Lung (tissue), 12 donors: ENCODE data around the gene RSPRY1. TPM values are rescaled to one million over a fixed set of nuclear protein-coding genes. Genes with fewer than 3 reads are reported as not detected.

Experiments used
- ATAC-seq: fragments of 200-7000 bp; cut with Tn5 transposase; one replicate; pipeline ENCODE4 v1.9.1; 2020; ENCODE audit warnings: moderate number of reproducible peaks; ENCODE audit not compliant: insufficient read depth, low FRiP score
- DNase-seq, 3 donors: peaks; one replicate each; pipeline ENCODE4 v3.0.0-alpha.2; 2013 to 2017
- H3K27ac ChIP-seq, 2 donors: one replicate each; pipeline ENCODE4 v1.5.1; 2013; ENCODE audit warnings: mild to moderate bottlenecking in 2 of 2, moderate library complexity in 2 of 2, control low read depth in 1 of 2, inconsistent platforms in 1 of 2, low read depth in 1 of 2, low read length in 1 of 2
- H3K27me3 ChIP-seq, 3 donors: one replicate each; pipeline ENCODE4 v1.5.1; 2013; ENCODE audit warnings: low read length in 2 of 3; ENCODE audit not compliant: control insufficient read depth in 3 of 3, insufficient read depth in 3 of 3
- H3K36me3 ChIP-seq, 4 donors: one replicate each; pipeline ENCODE4 v1.5.1; 2013; ENCODE audit warnings: low read length in 4 of 4, mild to moderate bottlenecking in 1 of 4, moderate library complexity in 1 of 4; ENCODE audit not compliant: control insufficient read depth in 4 of 4, insufficient read depth in 4 of 4
- H3K4me1 ChIP-seq, 5 donors: one replicate each; pipeline ENCODE4 v1.5.1; 2013; ENCODE audit warnings: low read length in 5 of 5, mild to moderate bottlenecking in 2 of 5, moderate library complexity in 1 of 5; ENCODE audit not compliant: control insufficient read depth in 5 of 5, insufficient read depth in 5 of 5
- H3K4me3 ChIP-seq: one replicate; pipeline ENCODE4 v1.5.1; 2013; ENCODE audit warnings: mild to moderate bottlenecking, control low read depth, moderate library complexity
- H3K9ac ChIP-seq, 2 donors: one replicate each; pipeline ENCODE4 v1.5.1; 2013; ENCODE audit warnings: low read length in 2 of 2, control low read depth in 1 of 2; ENCODE audit not compliant: insufficient read depth in 1 of 2
- H3K9me3 ChIP-seq, 4 donors: one replicate each; pipeline ENCODE4 v1.5.1; 2013; ENCODE audit warnings: low read length in 3 of 4, mild to moderate bottlenecking in 1 of 4, moderate library complexity in 1 of 4; ENCODE audit not compliant: control insufficient read depth in 4 of 4, insufficient read depth in 3 of 4
- CTCF ChIP-seq: IDR thresholded peaks from 2 replicates; pipeline ENCODE4 v1.5.1; 2012; ENCODE audit warnings: mild to moderate bottlenecking; ENCODE audit errors: control extremely low read depth, extremely low read depth
- WGBS, 2 donors: extraction: QIAGEN DNeasy Blood & Tissue Kit; methylation state at CpG; one replicate each; pipeline ENCODE4 v1.1.7; 2013; 5-methylcytosine and 5-hydroxymethylcytosine counted together
- polyA plus RNA-seq, 2 donors: library from polyadenylated mRNA; stranded (reverse); fragments of 200-250 nt; gene quantifications; one replicate each; pipeline ENCODE4 v1.2.1, GENCODE V29; 2013
- total RNA-seq, 2 donors: library from RNA; depleted of rRNA in 1 of 2; stranded (reverse); fragments of >200 nt in 1 of 2; gene quantifications; one replicate each; pipeline ENCODE4 v1.2.1, GENCODE V29; 2014 to 2021
- donor health status: control.
- donor health status: control.
- donor health status: Bipolar disorder and iron deficiency.
- donor health status: healthy.
- donor health status: DM: yes; HTN: yes; CAD: no.

Gene RSPRY1
- total and polyA plus RNA-seq, 4 donors = 10.5 to 71.7 (median 25.2) TPM

- no peak overlapping the region for H3K9ac ChIP-seq
Observed at GRCh38 chr16:57284952-57285363, 98.8 kb downstream of the RSPRY1 start.

GRCh38 chr16:57285379-57285778, 99.2 kb downstream of the RSPRY1 start:
- Histone ChIP-seq H3K4me3 (no peak overlapping the region), H3K9ac (no peak overlapping the region), H3K27me3 (peaks cover 0 to 40% (median 26%) of the 10 kb centered on the region in 3 donors), H3K9me3 (no peaks in the 10 kb centered on the region), H3K36me3 (no peaks in the 10 kb centered on the region), H3K27ac (no peak overlapping the region), H3K4me1 (peaks cover 0 to 13% (median 0%) of the 10 kb centered on the region in 5 donors)
- TF ChIP-seq CTCF = no peak
- no peak for ATAC-seq
- WGBS, 2 donors = 79% methylated on average over 5 of the region's 5 CpGs
- no peak for DNase-seq

More at GRCh38 chr16:57284952-57285363, 98.8 kb downstream of the RSPRY1 start:
- Histone ChIP-seq H3K4me3 (peak overlapping the region; percentile 68), H3K9me3 (no peaks in the 10 kb centered on the region), H3K36me3 (no peaks in the 10 kb centered on the region), H3K27me3 (peaks cover 0 to 40% (median 26%) of the 10 kb centered on the region in 3 donors), H3K4me1 (peaks cover 0 to 13% (median 0%) of the 10 kb centered on the region in 5 donors), H3K27ac (peak overlapping the region in 1 of 2 donors; percentile 90)
- no peak for TF ChIP-seq CTCF
- no peak for ATAC-seq
- DNase-seq = no peak
- WGBS, 2 donors = 15 to 18% methylated on average over 22 of the region's 22 CpGs

- ATAC-seq = no peak
Observed at GRCh38 chr16:57289391-57290257, 103.5 kb downstream of the RSPRY1 start.

More at GRCh38 chr16:57289391-57290257, 103.5 kb downstream of the RSPRY1 start:
- no peak for TF ChIP-seq CTCF
- Histone ChIP-seq H3K9ac (no peak overlapping the region), H3K27me3 (peaks cover 0 to 11% (median 8%) of the 10 kb centered on the region in 3 donors), H3K4me1 (peaks cover 0 to 2% (median 0%) of the 10 kb centered on the region in 5 donors), H3K9me3 (no peaks in the 10 kb centered on the region), H3K36me3 (no peaks in the 10 kb centered on the region), H3K27ac (no peak overlapping the region), H3K4me3 (no peak overlapping the region)
- DNase-seq = no peak
- 83 to 84% methylated on average over 14 of the region's 14 CpGs for WGBS, 2 donors

Other genes with a start within 250 kb of the RSPRY1 start
- 1 to 10 TPM in 1 of 2 donors, under 1 TPM in 1; 0.71 to 8.4 TPM for gene CETP, start 224.4 kb upstream of the RSPRY1 start, total RNA-seq
- gene CETP, start 224.4 kb upstream of the RSPRY1 start, polyA plus RNA-seq = under 1 TPM; 0.72 to 0.94 TPM
- gene NLRC5, start 196.8 kb upstream of the RSPRY1 start, total RNA-seq = 10 to 100 TPM; 24.3 to 46.4 TPM
- 10 to 100 TPM; 23.9 to 37.9 TPM for gene NLRC5, start 196.8 kb upstream of the RSPRY1 start, polyA plus RNA-seq
- 10 to 100 TPM; 38.1 to 47.2 TPM for gene CPNE2, start 93.7 kb upstream of the RSPRY1 start, total RNA-seq
- gene CPNE2, start 93.7 kb upstream of the RSPRY1 start, polyA plus RNA-seq = 10 to 100 TPM; 57.3 to 76.3 TPM
- gene PSME3IP1, start 290 bp upstream of the RSPRY1 start, total RNA-seq = 10 to 100 TPM; 59.3 to 83.1 TPM
- gene PSME3IP1, start 290 bp upstream of the RSPRY1 start, polyA plus RNA-seq = 10 to 100 TPM; 59.6 to 66.5 TPM
- gene ARL2BP, start 58.9 kb downstream of the RSPRY1 start, total RNA-seq = 10 to 100 TPM; 45.1 to 63.2 TPM
- 10 to 100 TPM; 32.8 to 43.2 TPM for gene ARL2BP, start 58.9 kb downstream of the RSPRY1 start, polyA plus RNA-seq
- gene PLLP, start 98.3 kb downstream of the RSPRY1 start, total RNA-seq = 10 to 100 TPM; 23.8 to 63.7 TPM
- gene PLLP, start 98.3 kb downstream of the RSPRY1 start, polyA plus RNA-seq = 10 to 100 TPM; 59.6 to 98.7 TPM
- 1 to 10 TPM in 1 of 2 donors, under 1 TPM in 1; 0.43 to 3.1 TPM for gene CCL22, start 172.5 kb downstream of the RSPRY1 start, total RNA-seq
- gene CCL22, start 172.5 kb downstream of the RSPRY1 start, polyA plus RNA-seq = 1 to 10 TPM in 1 of 2 donors, under 1 TPM in 1; 0.65 to 1.8 TPM
- 10 to 100 TPM; 22.8 to 38.6 TPM for gene CX3CL1, start 186.2 kb downstream of the RSPRY1 start, total RNA-seq
- 10 to 100 TPM; 24.9 to 58.6 TPM for gene CX3CL1, start 186.2 kb downstream of the RSPRY1 start, polyA plus RNA-seq
- 1 to 10 TPM in 1 of 2 donors, not detected in 1; 3.1 TPM for gene CCL17, start 218.4 kb downstream of the RSPRY1 start, total RNA-seq
- gene CCL17, start 218.4 kb downstream of the RSPRY1 start, polyA plus RNA-seq = 10 to 100 TPM in 1 of 2 donors, 1 to 10 TPM in 1; 3.5 to 39.3 TPM